Measurements from ENCODE around the gene NINJ2. TPM values are rescaled to one million over a fixed set of nuclear protein-coding genes. Genes with fewer than 3 reads are reported as not detected.

The NINJ2 gene
- total and polyA plus RNA-seq, 3 donors from 2014 or later = 9.2 to 17.3 (median 11.2) TPM

- Histone ChIP-seq H3K9me3 (no peaks in the 10 kb centered on the region), H3K36me3 (ENCODE audit: low read depth, missing control alignments) (no peaks in the 10 kb centered on the region), H3K27me3 (no peaks in the 10 kb centered on the region), H3K27ac (peak overlapping the region in 1 of 2 donors; percentile 61), H3K4me3 (peak overlapping the region; percentile 18 to 41), H3K4me1 (peaks cover 25% of the 10 kb centered on the region)
- WGBS, 2 donors = 69 to 76% methylated on average over 14 of the region's 14 CpGs
- DNase-seq = no peak
- TF ChIP-seq POLR2A (IDR thresholded peaks at IDR 0.05) (no peak), CTCF (IDR thresholded peaks at IDR 0.05) (no peak)
- intact Hi-C loops (cut with DNase I; ENCODE audit: low total_unique reads) = loop anchor here (5.0 to 10.0 kb wide), 2 partner anchors 68 to 176 kb away; partner anchors contain the start of gene WNK1
Observed at GRCh38 chr12:576615-577110, 86.6 kb downstream of the NINJ2 start.

- H3K27me3 ChIP-seq = no peaks in the 10 kb centered on the region
- peak; percentile 83 for DNase-seq
- intact Hi-C loops (cut with DNase I; ENCODE audit: low total_unique reads) = loop anchor here (5.0 to 10.0 kb wide), 2 partner anchors 69 to 176 kb away; partner anchors contain the start of gene WNK1
- H3K4me1 ChIP-seq = peaks cover 31% of the 10 kb centered on the region
- H3K36me3 ChIP-seq (ENCODE audit: low read depth, missing control alignments) = no peaks in the 10 kb centered on the region
- peak overlapping the region in 1 of 2 donors; percentile 61 for H3K27ac ChIP-seq
- TF ChIP-seq CTCF (IDR thresholded peaks at IDR 0.05) = peak; percentile 99 to 100 (median 100)
- no peak for TF ChIP-seq POLR2A (IDR thresholded peaks at IDR 0.05)
- H3K9me3 ChIP-seq = no peaks in the 10 kb centered on the region
- WGBS, 2 donors = 6 to 7% methylated on average over 22 to 39 of the region's 39 CpGs
- H3K4me3 ChIP-seq = peak overlapping the region; percentile 18 to 41
Observed at GRCh38 chr12:575948-576614, 87.2 kb downstream of the NINJ2 start.

- DNase-seq = no peak
- Histone ChIP-seq H3K9me3 (no peaks in the 10 kb centered on the region), H3K27me3 (no peaks in the 10 kb centered on the region), H3K27ac (no peak overlapping the region), H3K4me3 (no peak overlapping the region), H3K36me3 (ENCODE audit: low read depth, missing control alignments) (no peaks in the 10 kb centered on the region), H3K4me1 (peaks cover 41% of the 10 kb centered on the region)
- WGBS, 2 donors = 85% methylated on average over 7 of the region's 7 CpGs
- no peak for TF ChIP-seq CTCF (IDR thresholded peaks at IDR 0.05)
- no peak for TF ChIP-seq POLR2A (IDR thresholded peaks at IDR 0.05)
- intact Hi-C loops (cut with DNase I; ENCODE audit: low total_unique reads) = loop anchor here (5.0 to 10.0 kb wide), 2 partner anchors 70 to 177 kb away; partner anchors contain the start of gene WNK1
Observed at GRCh38 chr12:575129-575502, 88.1 kb downstream of the NINJ2 start.

GRCh38 chr12:574475-575128 lies 88.6 kb downstream of the NINJ2 start:
- no peak overlapping the region for H3K27ac ChIP-seq
- no peaks in the 10 kb centered on the region for H3K27me3 ChIP-seq
- peaks cover 44% of the 10 kb centered on the region for H3K4me1 ChIP-seq
- TF ChIP-seq CTCF (IDR thresholded peaks at IDR 0.05) (no peak), POLR2A (IDR thresholded peaks at IDR 0.05) (no peak)
- no peak overlapping the region for H3K4me3 ChIP-seq
- no peaks in the 10 kb centered on the region for H3K36me3 ChIP-seq (ENCODE audit: low read depth, missing control alignments)
- 82 to 86% methylated on average over 3 of the region's 3 CpGs for whole genome bisulfite sequencing, 2 donors
- no peaks in the 10 kb centered on the region for H3K9me3 ChIP-seq
- no peak for DNase-seq
- intact Hi-C loops (cut with DNase I; ENCODE audit: low total_unique reads) = loop anchor here (5.0 to 10.0 kb wide), 2 partner anchors 70 to 178 kb away; partner anchors contain the start of gene WNK1
